ENCODE results near the gene ARPC5.

GRCh38 chr1:183674339-183674738 lies 38.8 kb upstream of the ARPC5 start:
- TF ChIP-seq, protein P1, sequence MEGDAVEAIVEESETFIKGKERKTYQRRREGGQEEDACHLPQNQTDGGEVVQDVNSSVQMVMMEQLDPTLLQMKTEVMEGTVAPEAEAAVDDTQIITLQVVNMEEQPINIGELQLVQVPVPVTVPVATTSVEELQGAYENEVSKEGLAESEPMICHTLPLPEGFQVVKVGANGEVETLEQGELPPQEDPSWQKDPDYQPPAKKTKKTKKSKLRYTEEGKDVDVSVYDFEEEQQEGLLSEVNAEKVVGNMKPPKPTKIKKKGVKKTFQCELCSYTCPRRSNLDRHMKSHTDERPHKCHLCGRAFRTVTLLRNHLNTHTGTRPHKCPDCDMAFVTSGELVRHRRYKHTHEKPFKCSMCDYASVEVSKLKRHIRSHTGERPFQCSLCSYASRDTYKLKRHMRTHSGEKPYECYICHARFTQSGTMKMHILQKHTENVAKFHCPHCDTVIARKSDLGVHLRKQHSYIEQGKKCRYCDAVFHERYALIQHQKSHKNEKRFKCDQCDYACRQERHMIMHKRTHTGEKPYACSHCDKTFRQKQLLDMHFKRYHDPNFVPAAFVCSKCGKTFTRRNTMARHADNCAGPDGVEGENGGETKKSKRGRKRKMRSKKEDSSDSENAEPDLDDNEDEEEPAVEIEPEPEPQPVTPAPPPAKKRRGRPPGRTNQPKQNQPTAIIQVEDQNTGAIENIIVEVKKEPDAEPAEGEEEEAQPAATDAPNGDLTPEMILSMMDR (IDR thresholded peaks at IDR 0.05; ENCODE audit: borderline replicate concordance, extremely low read depth, low read length, poor library complexity, severe bottlenecking): no peak
- no peak for TF ChIP-seq EZH2 (IDR thresholded peaks at IDR 0.05; ENCODE audit: borderline replicate concordance, low read depth, low read length, severe bottlenecking)

Measured in DND-41 (cell line).